RPMI8226 (cell line): Measurements from ENCODE around the gene TFPI2.
A peak's percentile ranks its signal among the peaks of the same experiment; 100 is the strongest.

Experiments
- DNase-seq: peaks from one replicate; pipeline ENCODE4 v3.0.0-alpha.2; 2015

Gene TFPI2

GRCh38 chr7:93906267-93906666, 15.7 kb upstream of the TFPI2 start, which contains the start of gene GNGT1:
GNGT1 (plus strand) TSS chr7:93906567; CDS start chr7:93906747, 180 bp downstream.
- no peak for DNase-seq

- DNase-seq, result peak; percentile 28
These were observed 12.3 kb upstream of the TFPI2 start for GRCh38 chr7:93902777-93903423.

- no peak for DNase-seq
These were observed 7.1 kb upstream of the TFPI2 start for GRCh38 chr7:93897680-93898079.

GRCh38 chr7:93895859-93896600, 5.5 kb upstream of the TFPI2 start:
- no peak for DNase-seq

- no peak for DNase-seq
These were observed 4.5 kb upstream of the TFPI2 start for GRCh38 chr7:93894966-93895640.

- DNase-seq, result no peak
These were observed 3.9 kb upstream of the TFPI2 start for GRCh38 chr7:93894426-93894825.

- DNase-seq, result no peak
These were observed 501 bp downstream of the TFPI2 start for GRCh38 chr7:93890041-93890463.

- no peak for DNase-seq
These were observed 1.3 kb downstream of the TFPI2 start for GRCh38 chr7:93889261-93889660.

GRCh38 chr7:93884541-93884940, 6.0 kb downstream of the TFPI2 start:
- no peak for DNase-seq

- no peak for DNase-seq
These were observed 6.6 kb downstream of the TFPI2 start for GRCh38 chr7:93883917-93884345.

GRCh38 chr7:93883078-93883916, 7.3 kb downstream of the TFPI2 start:
- no peak for DNase-seq

GRCh38 chr7:93882468-93882867, 8.1 kb downstream of the TFPI2 start:
- DNase-seq, result no peak

- no peak for DNase-seq
These were observed 11.2 kb downstream of the TFPI2 start for GRCh38 chr7:93879356-93879755.

- peak; percentile 6 for DNase-seq
These were observed 12.8 kb downstream of the TFPI2 start for GRCh38 chr7:93877742-93878141.

GRCh38 chr7:93873998-93874574, 16.5 kb downstream of the TFPI2 start:
- no peak for DNase-seq

GRCh38 chr7:93866886-93867285, 23.7 kb downstream of the TFPI2 start:
- no peak for DNase-seq

GRCh38 chr7:93862651-93863050, 27.9 kb downstream of the TFPI2 start:
- DNase-seq, result no peak

- no peak for DNase-seq
These were observed 29.1 kb downstream of the TFPI2 start for GRCh38 chr7:93861325-93861949.

GRCh38 chr7:93860261-93860660, 30.3 kb downstream of the TFPI2 start:
- DNase-seq, result no peak

- DNase-seq, result no peak
These were observed 31.7 kb downstream of the TFPI2 start for GRCh38 chr7:93858857-93859256.

- no peak for DNase-seq
These were observed 34.2 kb downstream of the TFPI2 start for GRCh38 chr7:93856323-93856722.

- no peak for DNase-seq
These were observed 34.8 kb downstream of the TFPI2 start for GRCh38 chr7:93855797-93856196.
